GM19239 (cell line): ENCODE measurements around the gene CCDC69.

Experiments used
- DNase-seq: peaks from one replicate; pipeline ENCODE4 v3.0.0; 2011; ENCODE audit warnings: low spot score; ENCODE audit not compliant: insufficient read length
- FAIRE-seq: peaks from 2 replicates; lab custom pipeline; 2011; peaks lifted over from hg19 to GRCh38; lab: Jason Lieb, UNC

The CCDC69 gene

DNA sequence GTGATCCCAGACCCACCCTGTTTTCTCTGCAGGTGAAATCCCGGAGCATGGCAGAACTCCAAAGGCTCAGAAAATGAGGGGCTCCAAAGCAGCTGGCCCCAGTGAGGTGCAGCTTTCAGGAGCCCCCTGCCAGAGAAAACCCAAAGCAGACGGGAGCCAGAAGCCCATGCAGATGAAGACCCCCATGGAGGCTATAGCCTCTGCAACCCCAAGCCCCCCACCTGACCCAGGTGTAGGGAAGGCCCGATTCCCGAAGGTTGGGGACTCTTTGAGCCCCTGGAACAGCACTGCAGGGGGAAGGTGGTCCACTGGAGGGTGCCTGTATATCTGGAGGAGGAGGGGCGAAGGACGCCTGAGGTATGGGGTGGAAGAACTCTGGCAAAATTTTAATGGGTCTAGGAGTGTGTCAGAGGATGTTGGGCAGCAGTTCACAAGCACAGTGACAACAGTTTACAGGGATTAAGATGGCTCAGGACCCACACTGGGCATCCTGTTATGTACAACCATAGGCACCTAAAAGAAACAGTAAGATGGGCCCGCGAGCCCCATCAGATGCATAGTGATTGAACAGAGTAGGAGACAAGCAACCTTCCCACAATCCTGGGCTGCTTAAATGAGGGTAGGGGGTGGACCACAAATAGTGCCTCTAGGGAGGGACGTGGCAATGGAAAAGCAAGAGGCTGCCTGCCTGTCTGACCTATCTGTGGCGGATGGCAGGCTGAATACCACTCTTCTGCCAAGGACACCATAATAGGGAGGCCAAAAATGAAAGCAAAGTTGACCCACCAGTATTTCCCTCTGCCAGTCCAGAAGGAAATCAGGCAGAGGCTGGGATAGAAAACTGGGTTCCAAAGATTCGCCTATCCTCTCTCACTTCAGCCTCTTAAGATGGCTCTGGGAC, 49.9 kb downstream of the CCDC69 start:
- no peak for DNase-seq
- FAIRE-seq, result no peak

DNA sequence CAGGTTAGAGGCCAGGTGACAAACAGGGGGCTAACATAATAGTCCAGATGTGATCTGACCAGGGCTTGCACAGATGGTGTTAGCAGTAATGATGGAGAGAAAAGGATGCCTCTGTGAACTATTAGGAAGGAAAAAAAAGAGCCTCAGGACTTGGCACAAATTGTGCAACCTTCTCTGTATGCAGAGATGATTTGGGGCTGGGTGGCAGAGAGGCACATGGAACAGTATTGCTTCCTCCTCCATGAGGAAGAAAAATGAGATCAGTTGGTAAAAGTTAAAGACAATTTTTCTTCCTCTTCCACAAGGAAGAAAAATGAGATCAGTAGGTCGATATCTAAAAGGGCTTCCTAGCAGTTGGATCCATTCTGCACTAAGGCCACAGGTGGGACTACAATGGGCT, 52.4 kb downstream of the CCDC69 start:
- DNase-seq (no peak), FAIRE-seq (no peak)

DNA sequence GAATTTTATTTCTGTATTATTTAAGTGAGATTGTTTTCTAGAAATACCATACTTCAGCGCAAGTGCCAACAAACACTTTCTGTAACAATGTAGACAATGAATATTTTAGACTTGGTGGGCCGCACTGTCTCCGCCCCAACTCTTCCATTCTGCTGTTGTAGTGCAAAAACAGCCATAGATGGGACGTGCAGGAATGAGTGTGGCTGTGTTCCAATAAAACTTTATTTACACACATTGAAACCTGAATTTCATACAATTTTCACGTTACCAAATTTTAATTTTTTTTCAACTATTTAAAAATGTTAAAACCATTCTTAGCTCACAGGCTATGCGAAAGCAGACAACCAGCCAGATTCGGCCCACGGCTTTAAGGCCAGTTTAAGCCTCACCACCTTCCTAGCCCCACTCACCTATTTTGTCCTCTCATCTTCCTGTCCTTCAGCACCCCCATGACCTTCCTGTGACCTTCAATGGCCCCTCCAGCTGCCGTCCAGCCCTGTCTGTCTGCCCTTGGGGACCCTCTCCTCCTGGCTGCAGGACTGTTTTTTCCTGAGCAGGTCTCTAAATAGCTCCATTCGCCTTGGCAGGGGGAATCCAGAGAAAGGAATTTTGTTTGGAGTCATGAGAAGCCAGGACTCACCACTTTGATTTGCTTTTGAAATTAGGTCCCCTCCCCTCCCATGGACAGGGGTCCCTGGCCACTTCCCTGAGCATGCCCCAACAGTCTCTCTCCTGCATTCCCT, 55.1 kb downstream of the CCDC69 start:
- no peak for DNase-seq
- no peak for FAIRE-seq

DNA sequence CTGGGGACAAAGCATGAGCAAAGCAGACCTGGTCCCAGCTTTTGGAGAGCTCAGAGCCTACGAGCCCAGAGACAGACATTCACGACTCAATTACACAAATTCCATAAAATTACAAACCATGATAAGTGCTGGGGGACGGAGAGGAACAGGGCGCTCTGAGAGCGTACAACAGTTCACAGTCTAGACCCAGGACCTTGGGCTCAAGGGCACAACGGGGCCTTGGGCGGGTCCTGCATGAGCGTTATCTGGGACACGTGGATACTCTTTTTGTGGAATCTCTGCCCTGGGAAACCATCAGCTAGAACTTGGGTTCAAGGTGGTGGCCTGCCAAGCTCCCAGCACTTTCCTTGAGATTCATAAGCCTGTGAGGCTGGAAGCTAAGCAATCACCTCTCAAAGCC, 56.9 kb downstream of the CCDC69 start:
- DNase-seq (no peak), FAIRE-seq (no peak)

DNA sequence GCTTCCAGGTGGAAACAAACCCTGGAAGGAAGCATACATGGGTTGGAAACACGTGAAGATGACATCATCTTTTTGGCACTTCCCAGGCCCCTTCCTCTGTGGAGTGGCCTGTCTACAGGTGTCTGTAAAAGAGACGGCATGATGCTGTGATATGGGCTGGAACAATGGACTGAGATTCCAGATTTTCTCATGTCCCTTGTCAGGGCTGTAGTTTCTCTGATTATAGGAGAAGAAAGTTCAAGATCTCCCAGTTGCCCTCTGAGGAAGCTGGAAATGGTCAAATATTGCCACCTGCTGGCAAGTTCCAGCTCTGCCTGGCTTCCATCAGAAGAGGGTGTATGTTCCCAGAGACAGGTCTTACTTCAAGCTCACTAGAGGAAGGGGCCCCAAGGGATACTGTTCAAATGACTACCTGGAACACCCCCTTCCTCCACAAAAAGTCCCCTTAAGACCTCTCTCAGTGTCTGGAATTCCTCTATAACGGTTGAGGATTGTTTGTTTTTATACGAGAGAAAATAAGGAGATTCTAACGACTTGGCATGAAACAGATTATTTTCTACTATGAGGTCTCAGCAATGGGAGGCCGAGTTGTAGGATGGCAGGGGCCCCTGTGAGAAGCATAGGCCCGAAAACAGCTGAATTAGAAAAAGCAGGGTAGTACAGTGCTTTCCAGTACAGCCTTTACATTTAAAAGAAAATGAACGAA, 59.1 kb downstream of the CCDC69 start:
- DNase-seq, result peak; percentile 52
- FAIRE-seq, result peak; percentile 98

DNA sequence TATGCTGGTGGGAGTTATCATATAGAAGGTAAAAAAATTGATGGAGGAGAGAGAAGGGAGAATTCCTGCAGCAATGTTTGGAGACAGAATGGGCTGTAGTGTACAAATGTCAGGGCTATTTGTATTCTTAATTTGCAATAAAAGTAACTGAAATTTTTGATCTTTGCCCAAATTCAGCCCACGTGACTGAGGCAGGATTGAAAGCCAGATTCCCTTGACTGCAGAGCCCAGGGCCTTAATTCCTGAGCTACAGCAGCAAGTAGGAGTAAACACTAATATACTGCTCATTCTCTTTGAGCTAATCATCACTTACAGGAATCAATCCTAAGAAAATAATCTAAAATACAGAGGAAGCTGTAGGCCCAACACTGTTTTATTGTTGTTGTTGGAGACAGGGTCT, 61.1 kb downstream of the CCDC69 start:
- FAIRE-seq, result no peak

DNA sequence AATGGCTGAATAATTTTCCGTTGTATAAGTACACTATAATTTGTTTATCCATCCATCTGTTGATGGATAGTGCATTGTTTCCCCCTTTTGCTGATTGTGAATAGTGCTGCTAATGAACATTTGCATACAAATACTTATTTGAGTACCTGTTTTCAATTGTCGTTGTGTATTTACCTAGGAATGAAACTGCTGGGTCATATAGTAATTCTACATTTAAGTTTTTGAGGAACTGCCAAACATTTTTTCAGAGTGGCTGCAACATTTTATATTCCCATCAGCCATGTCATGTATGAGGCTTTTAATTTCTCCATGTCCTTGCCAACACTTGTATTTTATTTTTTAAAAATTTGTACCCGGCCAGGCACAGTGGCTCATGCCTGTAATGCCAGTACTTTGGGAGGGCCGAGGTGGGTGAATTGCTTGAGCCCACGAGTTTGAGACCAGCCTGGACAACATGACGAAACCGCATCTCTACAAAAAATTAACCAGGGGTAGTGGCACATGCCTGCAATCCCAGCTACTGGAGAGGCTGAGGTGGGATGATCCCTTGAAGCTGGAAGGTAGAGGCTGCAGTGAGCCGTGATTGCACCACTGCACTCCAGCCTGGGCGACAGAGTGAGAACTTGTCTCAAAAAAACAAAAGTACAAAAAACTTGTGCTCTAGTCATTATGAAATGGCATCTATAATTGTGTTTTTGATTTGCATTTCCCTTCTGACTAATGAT, 64.1 kb downstream of the CCDC69 start:
- peak; percentile 37 for FAIRE-seq
- no peak for DNase-seq

More for the DNA sequence above, 61.1 kb downstream of the CCDC69 start:
- no peak for DNase-seq

DNA sequence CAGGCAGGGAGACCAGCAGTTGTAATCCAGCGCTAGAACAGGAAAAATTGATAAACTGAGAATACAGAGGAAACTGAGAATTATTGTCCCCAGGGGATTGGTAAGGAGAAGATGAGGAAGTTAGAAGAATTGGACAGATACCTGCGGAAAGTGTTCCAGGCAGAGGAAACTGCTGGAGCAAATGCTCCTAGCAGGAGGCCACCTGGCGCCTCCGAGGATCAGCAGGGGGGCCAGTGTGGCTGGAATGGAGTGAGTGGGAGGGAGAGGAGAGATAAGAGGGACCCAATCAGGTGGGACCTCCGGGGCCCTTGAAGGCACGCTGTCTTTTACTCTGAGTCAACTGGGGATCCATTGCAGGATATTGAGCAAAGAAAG, 65.6 kb downstream of the CCDC69 start:
- no peak for DNase-seq
- FAIRE-seq, result peak; percentile 51

DNA sequence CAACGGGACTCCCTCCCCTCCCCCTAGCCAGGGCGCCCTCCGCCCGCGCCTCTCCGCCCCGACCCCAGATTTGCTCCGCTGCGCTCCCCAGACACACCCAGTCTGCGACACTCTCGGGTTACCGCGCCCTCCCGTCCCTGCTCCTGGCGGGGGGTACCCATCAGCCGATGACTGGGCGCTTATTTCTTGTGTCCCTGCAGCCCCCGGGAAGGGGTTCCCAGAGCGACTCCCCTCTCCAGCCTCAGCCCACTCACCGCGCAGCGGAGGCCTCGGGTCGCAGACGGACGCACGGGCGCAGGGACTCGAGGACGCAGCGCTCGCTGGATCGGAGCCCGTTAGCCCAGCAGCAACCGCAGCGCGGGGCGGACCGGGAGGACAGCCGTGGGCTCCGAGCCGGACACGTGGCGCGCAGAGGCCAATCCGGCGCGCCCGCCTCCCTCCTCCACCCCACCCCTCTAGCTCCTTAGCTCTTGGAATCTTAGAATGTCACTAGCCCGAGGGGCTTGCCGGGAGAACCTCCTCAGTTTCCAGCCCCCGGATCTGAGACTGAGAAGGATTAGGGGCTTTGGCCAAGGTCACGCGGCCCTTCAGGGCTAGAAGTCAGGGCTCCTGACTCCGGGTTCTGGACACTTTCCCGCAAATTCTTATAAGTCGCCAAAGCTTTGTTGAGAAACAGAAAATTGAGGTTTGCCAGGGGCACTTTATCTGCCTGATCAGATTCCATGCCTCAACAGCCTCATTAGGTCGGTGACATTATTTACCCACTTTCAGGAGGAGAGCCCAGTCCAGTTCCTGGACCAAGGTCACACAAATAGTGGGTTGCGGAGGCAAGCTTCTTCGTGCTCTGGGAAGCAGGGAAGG, 66.2 kb downstream of the CCDC69 start, which contains the start of gene ANXA6:
ANXA6 (minus strand) TSS at position 354 of the 861 bp plus-strand sequence. CDS start 9,878 bp downstream, outside the sequence.
- FAIRE-seq (peak; percentile 89), DNase-seq (no peak)

DNA sequence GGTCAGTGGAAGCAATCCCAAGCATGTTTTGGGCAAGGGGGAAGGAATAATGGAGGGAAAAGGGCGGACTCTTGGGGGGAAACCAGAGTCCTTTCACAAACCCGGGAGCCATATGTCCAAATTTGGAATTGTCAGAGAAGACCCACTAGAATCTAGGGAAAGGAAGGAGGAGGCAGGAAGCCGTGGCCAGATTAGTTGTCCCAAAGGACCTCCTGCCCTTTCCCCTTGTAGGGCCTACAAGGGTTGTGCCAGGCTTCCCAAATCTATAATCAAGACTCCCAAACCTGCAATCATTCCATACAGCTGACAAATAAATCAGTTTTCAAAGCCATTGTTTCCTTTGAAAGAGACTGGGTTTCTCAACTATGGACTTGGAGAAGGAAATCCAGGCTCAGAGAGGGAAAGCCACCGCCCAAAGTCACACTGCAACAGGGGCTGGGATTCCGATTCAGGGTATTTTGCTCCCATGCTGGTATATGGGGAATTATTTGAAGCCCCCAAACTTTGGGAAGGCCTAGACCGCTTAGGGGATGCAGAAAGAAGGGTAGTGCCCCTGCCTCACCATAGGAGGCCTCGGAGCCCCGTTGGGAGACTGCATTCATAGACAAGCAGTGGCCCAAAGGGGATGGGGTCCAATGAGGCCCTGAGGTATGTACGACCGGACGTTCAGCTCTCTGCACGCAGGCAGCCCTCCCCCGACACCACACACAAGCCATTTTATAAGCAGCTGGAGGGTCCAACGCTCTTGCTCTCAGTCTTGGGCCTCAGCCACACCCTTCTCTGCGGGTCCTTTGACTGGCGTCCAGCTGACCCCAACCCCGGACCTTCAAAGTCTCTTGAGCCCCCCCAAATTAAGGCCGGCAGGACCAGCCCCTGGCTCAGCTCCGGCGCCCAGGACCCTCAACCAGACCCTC, 67.1 kb downstream of the CCDC69 start:
- FAIRE-seq (peak; percentile 68), DNase-seq (no peak)

DNA sequence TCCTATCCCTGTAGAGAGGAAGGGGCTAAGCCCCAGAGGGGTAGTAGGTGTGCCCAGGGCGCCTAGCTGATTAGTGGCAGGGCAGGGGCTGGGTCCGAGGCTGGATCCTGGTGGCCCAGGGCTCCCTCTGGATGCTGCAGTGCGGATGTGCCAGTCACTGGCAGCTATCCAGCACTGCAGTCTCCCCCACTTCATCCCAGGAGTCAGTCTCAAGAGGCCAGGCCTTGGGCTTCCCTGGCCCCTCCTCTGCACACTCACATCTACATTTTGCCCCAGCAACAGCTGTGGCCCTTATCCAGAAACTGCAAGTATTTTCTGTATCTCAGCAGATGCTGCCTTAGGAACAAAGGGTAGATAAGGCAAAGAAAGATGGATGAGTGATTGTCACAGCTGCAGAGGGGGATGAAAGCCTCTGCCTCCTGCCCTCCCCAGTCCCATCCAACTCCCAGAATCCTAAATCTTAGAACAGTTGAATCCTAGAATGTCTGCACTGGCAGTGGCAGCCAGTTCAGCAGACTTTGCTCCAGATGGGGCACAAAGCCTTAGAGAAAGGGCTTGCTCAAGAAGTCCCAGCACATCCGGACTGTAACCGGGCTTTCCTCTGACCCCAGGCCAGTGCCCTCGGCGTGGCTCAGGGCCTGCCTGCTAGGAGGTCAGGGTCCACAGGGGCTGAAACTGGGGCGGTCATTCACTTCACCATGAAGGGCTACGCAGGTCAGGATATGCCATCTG, 68.0 kb downstream of the CCDC69 start:
- FAIRE-seq (no peak), DNase-seq (no peak)

DNA sequence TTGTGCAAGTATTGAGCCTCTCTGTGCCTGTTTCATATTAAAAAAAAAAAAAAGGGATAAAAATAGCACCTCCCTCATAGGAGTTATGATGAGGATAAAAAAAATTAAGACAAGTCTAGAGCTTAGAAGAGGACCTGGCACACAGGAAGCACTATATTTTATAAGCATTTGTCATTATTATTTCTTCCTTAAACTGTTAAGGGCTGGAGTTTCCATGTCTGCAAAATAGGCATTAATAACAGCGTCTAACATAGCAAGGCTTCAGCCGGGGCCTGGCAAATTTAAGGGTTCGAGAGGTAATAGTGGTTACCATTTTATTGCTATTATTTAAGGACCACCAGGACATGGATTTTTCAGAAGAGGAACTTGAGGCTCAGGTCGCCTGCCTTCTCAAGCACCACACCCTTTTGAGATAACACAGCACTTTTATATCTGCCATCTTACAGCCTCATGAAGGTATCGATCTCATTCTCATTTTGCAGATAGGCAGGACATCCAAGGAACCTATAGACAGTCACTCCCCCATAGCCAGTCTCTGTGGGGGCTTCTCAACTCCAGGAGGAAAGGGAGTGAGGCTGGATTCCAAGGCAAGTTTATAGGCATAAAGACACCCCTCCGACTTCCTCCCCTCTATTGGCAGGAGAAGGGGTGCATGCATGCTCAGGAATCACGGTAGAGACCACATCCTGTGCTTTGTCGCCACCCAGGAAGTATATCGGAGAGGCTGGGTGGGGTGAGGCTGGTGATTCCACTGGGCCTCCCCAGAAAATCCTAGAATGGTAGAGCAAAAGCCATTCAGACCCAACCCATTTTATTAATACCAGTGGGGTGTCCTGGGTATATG, 68.7 kb downstream of the CCDC69 start:
- FAIRE-seq (peak; percentile 99), DNase-seq (no peak)

DNA sequence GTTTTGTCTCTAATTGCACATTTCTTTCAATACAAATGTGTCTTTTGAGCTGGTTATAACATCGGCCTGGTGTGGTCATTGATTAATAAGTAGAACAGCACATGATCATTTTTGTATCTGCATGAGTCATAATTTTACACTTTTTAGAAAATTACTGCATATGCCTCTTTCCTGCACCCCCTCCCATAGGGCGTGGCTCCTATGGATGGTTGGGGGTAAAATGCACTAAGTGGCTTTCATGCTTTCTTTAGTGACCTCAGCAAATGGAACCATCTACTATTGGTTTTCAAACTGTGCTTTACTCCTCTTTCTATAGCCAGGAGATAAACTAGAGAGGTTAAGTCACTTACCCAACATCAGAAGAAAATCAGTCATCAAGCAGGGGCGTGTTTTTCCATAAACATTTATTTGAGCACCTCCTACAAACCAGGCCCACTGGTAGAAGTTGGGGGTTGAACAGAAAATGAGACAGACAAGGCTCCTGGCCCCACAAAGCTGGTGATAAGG, 70.1 kb downstream of the CCDC69 start:
- FAIRE-seq (peak; percentile 52), DNase-seq (no peak)

DNA sequence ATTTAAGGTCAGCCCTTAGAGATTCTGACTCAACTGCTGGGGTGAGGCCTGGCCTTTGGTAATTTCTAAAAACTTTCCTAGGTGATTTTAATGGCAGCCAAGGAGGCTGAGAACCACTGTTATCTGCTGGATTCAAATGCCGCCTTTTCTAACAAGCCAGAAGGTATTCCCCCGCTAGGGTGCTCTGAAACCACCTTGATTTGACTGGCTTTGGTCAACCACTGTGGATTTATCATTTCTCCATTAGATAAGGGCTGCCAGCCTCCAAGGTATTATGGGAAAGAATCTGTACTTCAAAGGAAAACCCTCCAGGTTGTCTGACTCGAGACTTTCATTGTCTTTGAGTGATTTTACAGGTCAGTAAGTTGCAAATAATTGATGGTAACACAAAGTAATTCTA, 70.6 kb downstream of the CCDC69 start:
- FAIRE-seq (peak; percentile 73), DNase-seq (no peak)

DNA sequence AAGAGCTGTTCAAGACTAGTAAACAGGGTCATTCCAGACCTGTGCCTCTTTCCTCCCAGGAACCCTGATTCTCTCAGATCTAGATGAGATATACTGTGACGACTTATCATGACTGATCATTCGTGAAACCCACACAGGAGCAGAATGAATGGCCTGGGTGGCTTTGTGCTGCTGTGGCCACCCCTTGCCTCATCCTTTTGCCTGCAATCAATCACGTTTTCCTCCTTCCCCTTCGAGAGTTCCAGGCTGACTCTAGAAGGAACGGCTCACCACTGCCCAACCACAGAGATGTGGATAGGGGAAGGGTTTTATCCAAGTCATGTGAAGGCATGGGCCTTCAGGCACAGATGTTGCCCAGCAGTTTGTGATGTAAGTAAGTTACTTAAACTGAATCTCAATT, 72.1 kb downstream of the CCDC69 start:
- DNase-seq, result no peak
- FAIRE-seq, result no peak

DNA sequence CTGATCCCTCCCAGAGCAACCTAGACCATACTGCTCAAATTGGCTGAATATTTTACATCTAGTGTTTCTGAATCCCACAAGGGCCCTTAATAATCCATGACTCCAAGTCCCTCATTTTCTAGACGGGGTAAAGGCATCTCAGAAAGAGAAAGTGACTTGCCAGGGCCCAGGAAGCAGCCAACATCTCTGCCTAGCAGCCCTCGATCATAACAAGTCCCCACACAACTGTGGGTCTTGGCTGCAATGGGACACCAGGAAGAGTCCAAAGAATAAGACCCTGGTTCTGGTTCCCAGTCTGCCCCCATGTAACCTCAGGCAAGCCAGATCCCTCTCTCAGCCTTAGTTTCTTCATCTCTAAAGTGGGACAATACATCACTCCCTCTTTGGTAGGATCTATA, 72.6 kb downstream of the CCDC69 start:
- DNase-seq (no peak), FAIRE-seq (no peak)
